B cell (primary cell): ENCODE measurements around the gene ATP5ME. TPM values are rescaled to one million over a fixed set of nuclear protein-coding genes. Genes with fewer than 3 reads are reported as not detected.

Experiments used
- ATAC-seq: fragments of 200-7000 bp; cut with Tn5 transposase; one replicate; pipeline ENCODE4 v1.10.0; 2021; ENCODE audit warnings: low read depth, mild to moderate bottlenecking, moderate number of reproducible peaks, moderate library complexity
- CTCF ChIA-PET: fragments of 350-600 bp; sonication (Branson Sonifier 250); formaldehyde crosslinking; loops from one replicate; lab custom pipeline; 2021; ENCODE audit warnings: antibody characterized with exemption, inconsistent platforms; lab: Charles Lee
- POLR2A ChIA-PET: fragments of 350-600 bp; sonication (Branson Sonifier 250); formaldehyde crosslinking; loops from one replicate; lab custom pipeline; 2021; ENCODE audit warnings: antibody characterized with exemption; lab: Charles Lee
- DNase-seq: peaks from one replicate; pipeline ENCODE4 v3.0.0; 2013
- H2AFZ ChIP-seq: 2 replicates; pipeline ENCODE4 v1.6.1; 2012; ENCODE audit warnings: mild to moderate bottlenecking, low read depth, low read length; ENCODE audit not compliant: insufficient read depth, poor library complexity, severe bottlenecking
- H3K27ac ChIP-seq, 2 donors: 1 replicate in 1 of 2; 2 replicates in 1 of 2; pipeline ENCODE4 v1.5.1; 2012 to 2013; ENCODE audit warnings: low read length in 2 of 2, mild to moderate bottlenecking in 2 of 2, moderate library complexity in 1 of 2
- H3K27me3 ChIP-seq, 4 experiments: fragments of 200-600 bp in 1 of 4; sonication (generic) in 1 of 4; replicated peaks in 1 of 4; 1 replicate in 2 of 4; 2 replicates in 2 of 4; pipeline versions ENCODE4 v1.6.1 to v1.7.0; 2013 to 2016; ENCODE audit warnings: low read length in 3 of 4, mild to moderate bottlenecking in 2 of 4, mixed read lengths in 1 of 4, moderate library complexity in 1 of 4; ENCODE audit not compliant: insufficient read depth in 4 of 4, control insufficient read depth in 3 of 4; ENCODE audit errors: control extremely low read depth in 1 of 4
- H3K36me3 ChIP-seq, 2 experiments: replicated peaks in 1 of 2; 1 replicate in 1 of 2; 2 replicates in 1 of 2; pipeline versions ENCODE4 v1.6.1 to v1.7.1; 2013; ENCODE audit warnings: low read length in 1 of 2; ENCODE audit not compliant: insufficient read depth in 2 of 2, control insufficient read depth in 1 of 2; ENCODE audit errors: control extremely low read depth in 1 of 2, extremely low read depth in 1 of 2
- H3K4me1 ChIP-seq, 2 donors: fragments of 200-600 bp in 1 of 2; sonication (generic) in 1 of 2; 1 replicate in 1 of 2; 2 replicates in 1 of 2; pipeline versions ENCODE4 v1.5.1 to v1.6.1; 2013 to 2017; ENCODE audit warnings: low read length in 2 of 2; ENCODE audit not compliant: control insufficient read depth in 2 of 2, insufficient read depth in 2 of 2
- H3K4me2 ChIP-seq: replicated peaks from 2 replicates; pipeline ENCODE3; 2012; ENCODE audit warnings: mild to moderate bottlenecking, low read depth, low read length; ENCODE audit not compliant: poor library complexity, severe bottlenecking
- H3K4me3 ChIP-seq, 5 experiments: fragments of 200-600 bp in 1 of 5; sonication (generic) in 1 of 5; 1 replicate in 3 of 5; 2 replicates in 2 of 5; pipeline versions ENCODE4 v1.5.1 to v1.7.0; 2011 to 2016; ENCODE audit warnings: low read length in 4 of 5, mild to moderate bottlenecking in 4 of 5, low read depth in 2 of 5, control low read depth in 1 of 5, moderate library complexity in 1 of 5; ENCODE audit not compliant: insufficient read depth in 1 of 5; ENCODE audit errors: control extremely low read depth in 1 of 5, extremely low read depth in 1 of 5
- H3K79me2 ChIP-seq: fragments of 200-600 bp; sonication (generic); one replicate; pipeline ENCODE4 v1.6.0; 2016; ENCODE audit warnings: low read length; ENCODE audit not compliant: control insufficient read depth, insufficient read depth
- H3K9ac ChIP-seq: fragments of 200-600 bp; sonication (generic); 2 replicates; pipeline ENCODE4 v1.6.1; 2017; ENCODE audit warnings: mild to moderate bottlenecking, low read length, moderate library complexity
- H3K9me3 ChIP-seq, 3 donors: one replicate each; pipeline versions ENCODE4 v1.6.1 to v1.7.1; 2013; ENCODE audit warnings: low read length in 2 of 3; ENCODE audit not compliant: control insufficient read depth in 2 of 3, insufficient read depth in 1 of 3; ENCODE audit errors: control extremely low read depth in 1 of 3
- H4K20me1 ChIP-seq: 2 replicates; pipeline ENCODE4 v1.6.0; 2012; ENCODE audit warnings: mild to moderate bottlenecking, low read length; ENCODE audit not compliant: insufficient read depth, control insufficient read depth, poor library complexity, severe bottlenecking
- H3K27ac Mint-ChIP-seq: one replicate; pipeline ENCODE4 v1.8.0; 2021; ENCODE audit warnings: mixed read lengths
- H3K27me3 Mint-ChIP-seq: one replicate; pipeline ENCODE4 v1.8.0; 2021; ENCODE audit warnings: mixed read lengths
- H3K4me1 Mint-ChIP-seq: one replicate; pipeline ENCODE4 v1.8.0; 2021; ENCODE audit warnings: mixed read lengths
- H3K4me3 Mint-ChIP-seq: one replicate; pipeline ENCODE4 v1.8.0; 2021; ENCODE audit warnings: mixed read lengths
- H3K9me3 Mint-ChIP-seq: one replicate; pipeline ENCODE4 v1.8.0; 2022; ENCODE audit warnings: mixed read lengths; ENCODE audit not compliant: insufficient read depth
- CTCF ChIP-seq: fragments of 200-600 bp; IDR thresholded peaks from one replicate; pipeline ENCODE4 v1.8.0; 2022; ENCODE audit warnings: antibody characterized with exemption, mild to moderate bottlenecking
- EZH2 ChIP-seq: IDR thresholded peaks from 2 replicates; pipeline ENCODE4 v1.6.1; 2012; ENCODE audit warnings: borderline replicate concordance, low read depth, mild to moderate bottlenecking, moderate library complexity, low read length; ENCODE audit not compliant: insufficient read depth, poor library complexity, severe bottlenecking
- WGBS: methylation state at CpG from one replicate; pipeline ENCODE4 v1.1.5; 2013; ENCODE audit warnings: missing lambda C conversion rate; ENCODE audit not compliant: insufficient coverage; 5-methylcytosine and 5-hydroxymethylcytosine counted together
- intact Hi-C: fragments of 100-400 bp; cut with micrococcal nuclease; formaldehyde crosslinking; loops from one replicate; pipeline ENCODE4 v1.10.0; 2022
- polyA plus RNA-seq: library from polyadenylated mRNA; depleted of rRNA; stranded (reverse); fragments of >200 nt; gene quantifications from 2 replicates; pipeline ENCODE4 v1.2.3, GENCODE V29; 2012
- total RNA-seq, 2 donors: library from RNA; stranded (reverse); fragments of 120-200 nt in 1 of 2; gene quantifications; 1 replicate in 1 of 2; 2 replicates in 1 of 2; pipeline versions ENCODE4 v1.2.3 to v1.2.4, GENCODE V29; 2013 to 2022

The ATP5ME gene
- total and polyA plus RNA-seq, 2 donors (not counting 1 experiment from before 2014, with no cell fraction given): 129 to 153 TPM

DNA sequence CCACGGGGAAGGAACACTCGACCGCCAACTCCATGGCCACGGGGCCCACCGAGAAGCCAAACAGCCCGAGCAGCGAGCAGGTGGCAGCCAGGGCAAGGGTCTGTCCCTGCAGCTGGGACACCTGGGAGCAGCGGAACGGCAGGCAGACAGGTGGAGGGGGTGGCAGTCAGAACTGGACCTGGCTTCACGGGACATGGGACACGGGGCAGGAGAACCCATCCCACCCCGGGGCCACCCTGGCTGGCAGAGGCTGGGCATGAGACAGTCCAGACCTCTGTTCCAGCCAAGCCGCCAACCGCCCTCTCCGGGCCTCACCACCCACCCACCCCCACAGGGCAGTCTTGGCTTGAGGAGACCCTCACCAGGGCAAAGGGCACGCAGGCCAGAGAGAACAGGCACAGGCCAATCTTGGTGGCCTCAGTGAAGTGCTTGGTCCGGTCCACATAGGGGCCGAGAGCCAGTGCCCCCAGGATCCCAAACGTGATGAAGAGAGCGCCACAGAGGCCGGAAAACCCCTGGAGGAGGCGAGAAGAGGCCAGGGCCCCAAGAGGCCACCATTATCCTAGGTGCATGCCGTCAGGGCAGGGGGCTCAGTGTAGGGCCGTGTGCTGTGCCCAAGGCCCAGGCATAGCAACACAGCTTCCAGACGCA lies 9.3 kb upstream of the ATP5ME start:
- no peak for TF ChIP-seq CTCF
- no peak for TF ChIP-seq EZH2
- peaks cover 20% of the 10 kb centered on the region for H3K4me1 Mint-ChIP-seq
- H4K20me1 ChIP-seq: no peaks in the 10 kb centered on the region
- 74% methylated on average over 20 of the region's 25 CpGs for WGBS
- no peak overlapping the region for H3K4me3 ChIP-seq
- no peaks in the 10 kb centered on the region for H3K79me2 ChIP-seq
- no peak overlapping the region for H3K4me3 Mint-ChIP-seq
- ATAC-seq (no peak), DNase-seq (no peak)
- no peak overlapping the region for H3K27ac ChIP-seq
- no peak overlapping the region for H3K4me2 ChIP-seq
- H2AFZ ChIP-seq: no peak overlapping the region
- no peak overlapping the region for H3K9ac ChIP-seq
- POLR2A ChIA-PET: no interaction called here
- H3K9me3 ChIP-seq: peaks cover 0 to 10% (median 0%) of the 10 kb centered on the region in 3 donors
- peaks cover 0 to 15% (median 1%) of the 10 kb centered on the region in 4 experiments for H3K27me3 ChIP-seq
- H3K9me3 Mint-ChIP-seq: no peaks in the 10 kb centered on the region
- H3K4me1 ChIP-seq: peaks cover 14 to 22% of the 10 kb centered on the region in 2 donors
- no peaks in the 10 kb centered on the region for H3K36me3 ChIP-seq
- CTCF ChIA-PET: interaction anchor here (1.8 to 1.9 kb wide), 2 partner anchors 16 to 58 kb away, joined by 5 to 13 read pairs; no protein-coding TSS in a partner anchor
- H3K27me3 Mint-ChIP-seq: peaks cover 13% of the 10 kb centered on the region
- intact Hi-C loops: no loop called here
- peak overlapping the region; percentile 10 for H3K27ac Mint-ChIP-seq

GRCh38 chr4:682490-683172 lies 8.6 kb upstream of the ATP5ME start:
- POLR2A ChIA-PET: no interaction called here
- no peaks in the 10 kb centered on the region for H4K20me1 ChIP-seq
- TF ChIP-seq EZH2 (no peak), CTCF (no peak)
- no peak for ATAC-seq
- Mint-ChIP-seq H3K4me3 (peak overlapping the region; percentile 19), H3K27me3 (peaks cover 10% of the 10 kb centered on the region), H3K9me3 (no peaks in the 10 kb centered on the region), H3K27ac (peak overlapping the region; percentile 10), H3K4me1 (peaks cover 19% of the 10 kb centered on the region)
- peaks cover 12 to 20% of the 10 kb centered on the region in 2 donors for H3K4me1 ChIP-seq
- no peaks in the 10 kb centered on the region for H3K79me2 ChIP-seq
- H3K36me3 ChIP-seq: no peaks in the 10 kb centered on the region
- WGBS: 90% methylated on average over 22 of the region's 23 CpGs
- CTCF ChIA-PET: no interaction called here
- peaks cover 0 to 10% (median 0%) of the 10 kb centered on the region in 3 donors for H3K9me3 ChIP-seq
- intact Hi-C loops: no loop called here
- no peak for DNase-seq
- H3K9ac ChIP-seq: no peak overlapping the region
- no peak overlapping the region for H2AFZ ChIP-seq
- no peak overlapping the region for H3K4me3 ChIP-seq
- no peak overlapping the region for H3K27ac ChIP-seq
- peaks cover 0 to 8% (median 1%) of the 10 kb centered on the region in 4 experiments for H3K27me3 ChIP-seq
- no peak overlapping the region for H3K4me2 ChIP-seq
